GM12874 (cell line): ENCODE results near the gene MTARC2.

ENCODE experiments used
- TF ChIP-seq, protein P1 (sequence below): IDR thresholded peaks from 2 replicates; pipeline ENCODE4 v1.5.1; 2011; ENCODE audit warnings: low read depth, mild to moderate bottlenecking, control low read depth, low read length, moderate library complexity; ENCODE audit not compliant: insufficient read depth

The MTARC2 gene

DNA sequence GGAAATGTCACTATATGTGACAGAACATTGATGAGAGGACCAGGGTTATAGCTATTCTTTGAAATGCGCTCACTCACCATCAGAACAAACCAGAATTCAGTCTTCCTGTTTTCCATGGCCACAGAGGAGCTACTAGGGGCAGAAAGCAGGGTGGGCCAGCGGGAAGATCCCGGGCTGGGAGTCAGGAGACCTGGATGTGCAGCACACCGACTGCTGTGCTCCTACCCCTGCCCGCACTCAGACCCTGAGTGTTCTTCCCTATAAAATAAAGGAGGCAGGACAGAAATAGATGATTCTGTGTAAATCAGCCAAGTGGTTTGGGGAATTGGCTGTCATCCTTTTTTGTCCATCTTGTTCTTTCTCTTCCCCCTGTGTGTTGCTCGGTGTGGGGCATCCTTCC is 59.6 kb downstream of the MTARC2 start:
- TF ChIP-seq, protein P1, sequence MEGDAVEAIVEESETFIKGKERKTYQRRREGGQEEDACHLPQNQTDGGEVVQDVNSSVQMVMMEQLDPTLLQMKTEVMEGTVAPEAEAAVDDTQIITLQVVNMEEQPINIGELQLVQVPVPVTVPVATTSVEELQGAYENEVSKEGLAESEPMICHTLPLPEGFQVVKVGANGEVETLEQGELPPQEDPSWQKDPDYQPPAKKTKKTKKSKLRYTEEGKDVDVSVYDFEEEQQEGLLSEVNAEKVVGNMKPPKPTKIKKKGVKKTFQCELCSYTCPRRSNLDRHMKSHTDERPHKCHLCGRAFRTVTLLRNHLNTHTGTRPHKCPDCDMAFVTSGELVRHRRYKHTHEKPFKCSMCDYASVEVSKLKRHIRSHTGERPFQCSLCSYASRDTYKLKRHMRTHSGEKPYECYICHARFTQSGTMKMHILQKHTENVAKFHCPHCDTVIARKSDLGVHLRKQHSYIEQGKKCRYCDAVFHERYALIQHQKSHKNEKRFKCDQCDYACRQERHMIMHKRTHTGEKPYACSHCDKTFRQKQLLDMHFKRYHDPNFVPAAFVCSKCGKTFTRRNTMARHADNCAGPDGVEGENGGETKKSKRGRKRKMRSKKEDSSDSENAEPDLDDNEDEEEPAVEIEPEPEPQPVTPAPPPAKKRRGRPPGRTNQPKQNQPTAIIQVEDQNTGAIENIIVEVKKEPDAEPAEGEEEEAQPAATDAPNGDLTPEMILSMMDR, result no peak

DNA sequence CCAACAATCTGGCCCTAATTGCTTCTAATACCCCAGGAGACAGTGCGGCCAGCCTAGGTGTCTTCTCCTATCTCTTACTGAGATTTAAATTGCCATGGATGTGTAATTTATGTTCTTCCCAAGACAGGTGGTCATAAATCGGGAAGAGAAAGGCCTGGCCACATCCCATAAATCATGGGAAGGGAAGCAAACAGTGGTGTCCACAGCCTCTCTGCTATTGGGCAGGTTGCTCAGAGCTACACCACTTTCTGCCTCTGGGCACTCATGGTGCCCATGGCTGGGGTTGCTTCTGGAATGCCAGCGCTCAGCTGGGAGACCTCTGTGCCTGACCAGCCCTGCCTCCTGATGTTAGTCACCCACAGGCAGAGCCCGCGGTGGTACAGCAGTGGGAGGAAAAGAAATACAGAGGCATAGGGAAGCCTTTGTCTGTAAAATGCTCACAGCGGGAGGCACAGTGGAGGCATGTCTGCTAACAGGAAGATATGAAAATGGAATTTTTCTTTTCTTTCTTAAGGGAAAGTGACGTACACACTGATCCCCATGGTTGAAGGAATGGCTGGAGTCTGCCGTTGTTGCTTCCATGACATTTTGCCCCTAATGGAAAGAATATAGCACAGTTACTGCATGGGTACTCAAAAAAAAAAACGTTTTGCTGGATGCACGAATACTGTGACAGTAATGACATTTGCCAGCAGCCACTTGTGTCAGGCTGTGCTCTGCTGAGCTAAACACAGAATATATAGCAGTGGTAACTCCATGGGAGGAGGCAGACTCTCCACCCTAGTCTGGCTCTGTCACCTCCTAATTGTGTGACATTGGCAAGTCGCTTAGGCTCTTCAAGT is 60.4 kb downstream of the MTARC2 start:
- TF ChIP-seq, protein P1, result no peak

DNA sequence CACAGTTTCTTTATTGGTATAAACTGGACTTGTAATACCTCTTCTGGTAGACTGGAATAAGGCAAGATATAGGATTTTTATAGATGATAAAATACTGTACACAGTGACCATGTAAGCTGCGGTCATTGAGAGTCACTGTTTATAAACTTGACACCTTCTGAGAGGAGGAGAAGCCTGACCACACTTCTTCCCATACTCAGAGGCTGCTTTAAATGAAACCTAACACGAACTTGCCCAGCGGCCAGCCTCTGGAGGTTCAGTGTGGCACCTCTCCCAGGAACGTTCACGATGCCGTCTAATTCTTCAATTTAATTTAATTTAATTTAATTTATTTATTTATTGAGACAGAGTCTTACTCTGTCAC is 61.0 kb downstream of the MTARC2 start:
- TF ChIP-seq, protein P1, result no peak

DNA sequence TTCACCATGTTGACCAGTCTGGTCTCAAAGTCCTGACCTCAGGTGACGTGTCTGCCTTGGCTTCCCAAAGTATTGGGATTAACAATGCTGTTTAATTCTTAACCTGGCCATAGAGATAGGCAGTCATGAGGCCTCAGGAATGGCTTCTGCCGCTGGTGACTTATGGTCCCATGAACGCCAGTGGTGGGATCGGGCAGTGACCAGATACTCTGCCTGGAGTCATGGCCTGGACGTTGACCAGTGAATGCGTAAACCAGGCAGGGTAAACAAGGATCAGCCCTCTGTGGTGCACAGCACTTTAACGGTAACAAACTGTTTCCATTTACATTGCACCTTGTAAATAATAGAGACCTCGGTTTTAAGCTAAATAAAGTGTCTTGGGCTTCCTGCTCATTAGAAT is 61.6 kb downstream of the MTARC2 start:
- TF ChIP-seq, protein P1, result no peak

DNA sequence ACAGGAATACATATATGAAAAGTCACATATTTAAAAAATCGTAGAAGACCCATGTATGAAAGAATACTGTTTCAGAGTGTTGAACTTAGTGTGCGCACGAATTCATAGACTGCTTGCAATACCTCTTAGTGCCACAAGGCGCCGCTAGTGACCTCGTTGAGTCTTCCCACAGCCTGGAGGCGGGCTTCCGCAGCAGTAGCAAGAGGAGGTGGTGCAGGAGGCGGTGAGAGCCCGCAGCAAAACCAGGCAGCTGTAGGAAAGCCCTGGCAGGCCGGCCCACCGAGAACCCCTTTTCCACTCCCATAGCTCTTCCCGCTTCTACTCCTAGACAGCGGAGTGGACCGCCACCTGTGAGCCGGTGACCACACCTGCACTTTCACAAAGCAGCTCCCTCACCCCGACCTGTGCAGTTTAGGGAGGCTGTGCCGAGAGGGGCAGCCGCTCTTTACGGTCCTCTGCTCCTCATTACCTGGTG is 62.1 kb downstream of the MTARC2 start:
- TF ChIP-seq, protein P1, result peak; percentile 92

DNA sequence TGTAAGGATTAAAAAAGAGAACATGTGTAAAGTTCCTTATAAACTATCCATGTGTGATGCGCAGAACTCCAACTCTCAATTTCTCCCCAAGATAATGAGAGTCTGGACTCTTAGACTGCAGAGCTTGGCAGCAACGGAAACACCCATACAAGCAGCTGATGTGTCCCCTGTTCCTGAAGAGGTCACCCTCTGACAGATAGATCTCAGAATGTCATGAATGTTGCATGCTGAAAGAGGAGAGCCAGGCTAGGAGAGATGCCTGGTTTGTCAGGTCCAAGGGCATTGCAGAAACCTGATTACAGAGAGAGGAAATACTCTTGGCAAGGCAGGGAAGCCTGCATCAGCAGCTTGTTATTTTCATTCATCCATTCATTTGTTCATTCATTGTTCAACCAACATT is 62.8 kb downstream of the MTARC2 start:
- TF ChIP-seq, protein P1, result no peak

DNA sequence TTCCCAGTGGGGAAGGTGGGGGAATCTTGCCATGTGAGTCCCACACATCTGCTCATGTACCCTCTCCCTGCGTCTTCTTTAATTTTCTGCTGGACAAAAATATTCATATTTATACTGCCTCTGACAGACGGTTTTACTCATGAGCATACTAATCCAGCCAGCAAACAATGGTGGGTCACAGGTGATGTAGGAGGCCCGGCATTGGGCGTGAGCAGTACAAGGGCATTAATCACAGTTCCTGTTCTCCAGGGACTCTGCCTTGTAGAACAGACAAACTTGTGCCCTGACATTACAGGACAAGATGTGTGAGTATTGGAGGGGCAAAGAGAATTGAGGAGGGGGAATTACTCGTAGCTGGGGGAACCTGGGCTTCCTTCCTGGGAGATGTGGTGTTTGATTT is 63.6 kb downstream of the MTARC2 start:
- TF ChIP-seq, protein P1, result no peak
